Stomach (tissue), 9 donors: ENCODE measurements around the gene VGLL3. TPM values are rescaled to one million over a fixed set of nuclear protein-coding genes. Genes with fewer than 3 reads are reported as not detected.

Source experiments
- DNase-seq, 2 donors: peaks; one replicate each; pipeline versions ENCODE4 v3.0.0 to v3.0.0-alpha.2; 2013 to 2019
- H3K27ac ChIP-seq, 5 donors: fragments of 200-600 bp in 4 of 5; sonication (generic) in 4 of 5; one replicate each; pipeline ENCODE4 v1.5.1; 2013 to 2019; ENCODE audit warnings: mild to moderate bottlenecking in 1 of 5, moderate library complexity in 1 of 5
- H3K27me3 ChIP-seq, 3 donors: fragments of 200-600 bp; sonication (generic); one replicate each; pipeline ENCODE4 v1.5.1; 2017 to 2019; ENCODE audit warnings: mixed run types in 1 of 3
- H3K36me3 ChIP-seq, 4 donors: fragments of 200-600 bp; sonication (generic); 1 replicate in 3 of 4; 2 replicates in 1 of 4; pipeline ENCODE4 v1.5.1; 2016 to 2019
- H3K4me1 ChIP-seq, 4 donors: fragments of 200-600 bp; sonication (generic); one replicate each; pipeline ENCODE4 v1.5.1; 2016 to 2019
- H3K4me3 ChIP-seq, 4 donors: fragments of 200-600 bp; sonication (generic) in 3 of 4; one replicate each; pipeline ENCODE4 v1.5.1; 2016 to 2019; ENCODE audit warnings: mild to moderate bottlenecking in 1 of 4
- H3K9me3 ChIP-seq, 4 donors: fragments of 200-600 bp; sonication (generic); one replicate each; pipeline ENCODE4 v1.5.1; 2016 to 2019
- CTCF ChIP-seq, 7 experiments: fragments of 450-650 bp in 4 of 7; fragments of 200-600 bp in 3 of 7; sonication (generic) in 3 of 7; IDR thresholded peaks; one replicate each; pipeline ENCODE4 v1.5.1; 2016 to 2019; ENCODE audit warnings: antibody characterized with exemption in 7 of 7, control low read depth in 2 of 7, mild to moderate bottlenecking in 1 of 7
- EP300 ChIP-seq: sonication (generic); formaldehyde crosslinking; IDR thresholded peaks from one replicate; pipeline ENCODE4 v1.6.1; 2017; ENCODE audit warnings: antibody characterized with exemption
- POLR2A ChIP-seq, 4 donors: fragments of 450-650 bp; IDR thresholded peaks; one replicate each; pipeline ENCODE4 v1.6.1; 2016; ENCODE audit warnings: antibody characterized with exemption in 4 of 4, control low read depth in 2 of 4, mild to moderate bottlenecking in 1 of 4, moderate library complexity in 1 of 4
- POLR2AphosphoS5 ChIP-seq, 3 donors: sonication (generic); formaldehyde crosslinking; IDR thresholded peaks; one replicate each; pipeline ENCODE4 v1.6.1; 2016; ENCODE audit warnings: antibody characterized with exemption in 3 of 3
- WGBS, 5 donors: extraction: QIAGEN DNeasy Blood & Tissue Kit in 3 of 5; methylation state at CpG; one replicate each; pipeline versions ENCODE4 v1.1.5 to v1.1.7; 2013 to 2018; 5-methylcytosine and 5-hydroxymethylcytosine counted together
- intact Hi-C: fragments of 100-400 bp; cut with DNase I; formaldehyde crosslinking; loops from one replicate; pipeline ENCODE4 v1.15.1; 2023; ENCODE audit warnings: low total_unique reads
- polyA plus RNA-seq, 3 donors: library from polyadenylated mRNA; stranded (reverse); fragments of 200-250 nt; gene quantifications; one replicate each; pipeline ENCODE4 v1.2.3, GENCODE V29; 2013
- total RNA-seq, 5 donors: library from RNA; depleted of rRNA; stranded (reverse); fragments of >200 nt; gene quantifications; one replicate each; pipeline versions ENCODE4 v1.1.0 to v1.2.3, GENCODE V29; 2014 to 2016
- donor health status: healthy with polysubstance abuse.
- donor health status: Bipolar disorder and iron deficiency.
- donor health status: healthy.

VGLL3 gene
- total and polyA plus RNA-seq, 8 donors: 0.60 to 23.7 (median 6.1) TPM

GRCh38 chr3:86960550-86960949 is 30.4 kb downstream of the VGLL3 start:
- peaks cover 0 to 11% (median 0%) of the 10 kb centered on the region in 4 donors for H3K36me3 ChIP-seq
- no peak for DNase-seq
- intact Hi-C loops: no loop called here
- H3K4me3 ChIP-seq: no peak overlapping the region
- H3K4me1 ChIP-seq: no peaks in the 10 kb centered on the region
- no peak overlapping the region for H3K27ac ChIP-seq
- no peak for TF ChIP-seq POLR2A (IDR thresholded peaks at IDR 0.05)
- no peak for TF ChIP-seq EP300
- no peak for TF ChIP-seq POLR2AphosphoS5 (IDR thresholded peaks at IDR 0.05)
- no peak for TF ChIP-seq CTCF (IDR thresholded peaks at IDR 0.05)
- no peaks in the 10 kb centered on the region for H3K27me3 ChIP-seq
- 73 to 86% (median 81%) methylated on average over 3 of the region's 3 CpGs for WGBS, 5 donors
- no peaks in the 10 kb centered on the region for H3K9me3 ChIP-seq

- WGBS, 5 donors: 58 to 76% (median 63%) methylated on average over 1 of the region's 1 CpG
- no peaks in the 10 kb centered on the region for H3K4me1 ChIP-seq
- no peaks in the 10 kb centered on the region for H3K36me3 ChIP-seq
- intact Hi-C loops: no loop called here
- no peaks in the 10 kb centered on the region for H3K9me3 ChIP-seq
- no peak for TF ChIP-seq CTCF (IDR thresholded peaks at IDR 0.05)
- no peak for TF ChIP-seq POLR2A (IDR thresholded peaks at IDR 0.05)
- no peak for TF ChIP-seq POLR2AphosphoS5 (IDR thresholded peaks at IDR 0.05)
- no peak for TF ChIP-seq EP300
- H3K27ac ChIP-seq: no peak overlapping the region
- DNase-seq: no peak
- no peak overlapping the region for H3K4me3 ChIP-seq
- H3K27me3 ChIP-seq: no peaks in the 10 kb centered on the region
These were observed 32.4 kb downstream of the VGLL3 start for GRCh38 chr3:86958534-86958933.

GRCh38 chr3:86954747-86955146 is 36.2 kb downstream of the VGLL3 start:
- no peaks in the 10 kb centered on the region for H3K27me3 ChIP-seq
- no peak for TF ChIP-seq POLR2A (IDR thresholded peaks at IDR 0.05)
- TF ChIP-seq EP300: no peak
- no peak for TF ChIP-seq CTCF (IDR thresholded peaks at IDR 0.05)
- no peak for TF ChIP-seq POLR2AphosphoS5 (IDR thresholded peaks at IDR 0.05)
- DNase-seq: no peak
- WGBS, 5 donors: 83 to 93% (median 88%) methylated on average over 2 of the region's 2 CpGs
- no peaks in the 10 kb centered on the region for H3K4me1 ChIP-seq
- no peaks in the 10 kb centered on the region for H3K36me3 ChIP-seq
- intact Hi-C loops: no loop called here
- H3K27ac ChIP-seq: no peak overlapping the region
- H3K9me3 ChIP-seq: no peaks in the 10 kb centered on the region
- no peak overlapping the region for H3K4me3 ChIP-seq

- H3K27me3 ChIP-seq: no peaks in the 10 kb centered on the region
- DNase-seq: peak in 1 of 2 donors; percentile 8
- 50 to 60% (median 56%) methylated on average over 1 of the region's 1 CpG for WGBS, 5 donors
- intact Hi-C loops: no loop called here
- H3K27ac ChIP-seq: no peak overlapping the region
- no peaks in the 10 kb centered on the region for H3K36me3 ChIP-seq
- TF ChIP-seq POLR2A (IDR thresholded peaks at IDR 0.05) (no peak), POLR2AphosphoS5 (IDR thresholded peaks at IDR 0.05) (no peak), EP300 (no peak), CTCF (IDR thresholded peaks at IDR 0.05) (no peak)
- no peak overlapping the region for H3K4me3 ChIP-seq
- no peaks in the 10 kb centered on the region for H3K9me3 ChIP-seq
- H3K4me1 ChIP-seq: no peaks in the 10 kb centered on the region
These were observed 36.7 kb downstream of the VGLL3 start for GRCh38 chr3:86954226-86954625.
